HepG2 (cell line): ENCODE measurements around the gene ACVR1B. TPM values are rescaled to one million over a fixed set of nuclear protein-coding genes. Genes with fewer than 3 reads are reported as not detected.

Experiments used
- ATF2 ChIP-seq: sonication (generic); formaldehyde crosslinking; IDR thresholded peaks from 2 replicates; pipeline ENCODE4 v1.4.0; 2020; ENCODE audit warnings: missing genetic modification reagents
- ATF4 ChIP-seq, 2 experiments: fragments of 450-650 bp in 1 of 2; sonication (generic) in 1 of 2; formaldehyde crosslinking; IDR thresholded peaks; 2 replicates each; pipeline versions ENCODE4 v1.5.0 to v1.8.0; 2020 to 2022; ENCODE audit warnings: mild to moderate bottlenecking in 1 of 2, missing genetic modification reagents in 1 of 2
- FOXK1 ChIP-seq: sonication (generic); formaldehyde crosslinking; IDR thresholded peaks from 2 replicates; pipeline ENCODE4 v1.4.0; 2020; ENCODE audit warnings: low read depth, missing genetic modification reagents, borderline replicate concordance
- RARA ChIP-seq: IDR thresholded peaks from 2 replicates; pipeline ENCODE4 v1.6.1; 2016; ENCODE audit warnings: missing genetic modification reagents, missing compliant biosample characterization
- TEF ChIP-seq: sonication (generic); formaldehyde crosslinking; IDR thresholded peaks from 2 replicates; pipeline ENCODE4 v1.5.0; 2020; ENCODE audit warnings: missing genetic modification reagents
- TGIF2 ChIP-seq: IDR thresholded peaks from 2 replicates; pipeline ENCODE4 v1.6.1; 2016; ENCODE audit warnings: control low read depth, missing compliant biosample characterization
- ZBTB7B ChIP-seq: sonication (generic); formaldehyde crosslinking; IDR thresholded peaks from 2 replicates; pipeline ENCODE4 v1.4.0; 2020; ENCODE audit warnings: missing genetic modification reagents
- ZFYVE20 ChIP-seq: sonication (generic); formaldehyde crosslinking; IDR thresholded peaks from 2 replicates; pipeline ENCODE4 v1.8.0; 2023; ENCODE audit warnings: low read depth, mild to moderate bottlenecking, moderate library complexity, missing genetic modification reagents, borderline replicate concordance
- ZNF326 ChIP-seq: sonication (generic); formaldehyde crosslinking; IDR thresholded peaks from 2 replicates; pipeline ENCODE4 v1.4.0; 2020; ENCODE audit warnings: missing genetic modification reagents, borderline replicate concordance
- ZNF569 ChIP-seq: sonication (generic); formaldehyde crosslinking; IDR thresholded peaks from 2 replicates; pipeline ENCODE4 v1.5.0; 2020; ENCODE audit warnings: mild to moderate bottlenecking, missing genetic modification reagents, moderate library complexity, borderline replicate concordance
- ZNF609 ChIP-seq: sonication (generic); formaldehyde crosslinking; IDR thresholded peaks from 2 replicates; pipeline ENCODE4 v1.4.0; 2020; ENCODE audit warnings: mild to moderate bottlenecking, missing genetic modification reagents, borderline replicate concordance
- ZNF652 ChIP-seq: IDR thresholded peaks from 2 replicates; pipeline ENCODE4 v1.6.1; 2016; ENCODE audit warnings: low read depth, borderline replicate concordance
- ZNF879 ChIP-seq: sonication (generic); formaldehyde crosslinking; IDR thresholded peaks from 2 replicates; pipeline ENCODE4 v1.8.1; 2023; ENCODE audit warnings: missing genetic modification reagents
- ZSCAN5A ChIP-seq: sonication (generic); formaldehyde crosslinking; IDR thresholded peaks from 2 replicates; pipeline ENCODE4 v1.8.0; 2022; ENCODE audit warnings: mild to moderate bottlenecking, missing genetic modification reagents, borderline replicate concordance
- polyA plus RNA-seq, 8 experiments: library from polyadenylated mRNA; depleted of rRNA in 3 of 8; stranded (reverse) in 7 of 8; unstranded in 1 of 8; fragments of >200 nt; fragmentation: Illumina TruSeq in 4 of 8; extraction: Trizol in 4 of 8; gene quantifications; 2 replicates each; pipeline versions ENCODE4 v1.2.1 to v1.2.3, GENCODE V29; 2011 to 2016; ENCODE audit warnings: low read depth in 4 of 8, missing spikeins in 1 of 8, mixed read lengths in 1 of 8; ENCODE audit not compliant: insufficient read depth in 1 of 8
- total RNA-seq, 5 experiments: library from RNA; depleted of rRNA; stranded (reverse); fragments of >200 nt; fragmentation: Illumina TruSeq; extraction: Trizol; gene quantifications; 2 replicates each; pipeline ENCODE4 v1.2.3, GENCODE V29; 2016; ENCODE audit warnings: low read depth in 1 of 5

The ACVR1B gene
- total and polyA plus RNA-seq, 2 of the 13 experiments (the other 11 are each of a cell fraction or from before 2014, with no cell fraction given), result 8.9 to 12.1 TPM

GRCh38 chr12:51976376-51977160 is 25.1 kb downstream of the ACVR1B start (continued):
- TF ChIP-seq ZFYVE20 (CRISPR knock-in tag) (no peak), ZSCAN5A (CRISPR knock-in tag) (no peak), TEF (no peak), ATF2 (CRISPR knock-in tag) (no peak), ZBTB7B (CRISPR knock-in tag) (peak; percentile 45; the same call in 1 of the 2 replicates), RARA (CRISPR knock-in tag) (peak; percentile 53), ZNF569 (CRISPR knock-in tag) (no peak), ZNF609 (CRISPR knock-in tag) (no peak), ZNF879 (no peak), ZNF326 (CRISPR knock-in tag) (no peak), TGIF2 (0 out of 2 replicates have a peak, but pooled peaks have one; percentile 23), FOXK1 (CRISPR knock-in tag) (peak; percentile 36; the same call in 1 of the 2 replicates), ZNF652 (CRISPR knock-in tag) (peak; percentile 40; the same call in 1 of the 2 replicates), ATF4 (CRISPR knock-in tag; IDR thresholded peaks at IDR 0.05) (peak in 1 of 2 experiments; percentile 41; a peak in 1 of 4 replicates)
